A172 (cell line): Measurements from ENCODE around the gene SRGAP2. TPM values are rescaled to one million over a fixed set of nuclear protein-coding genes. Genes with fewer than 3 reads are reported as not detected.
"Not testable (repeated sequence)": the region's sequence is repeated elsewhere in the genome, so short reads cannot be mapped to it uniquely, and the experiment has no call there.

Experiments used
- DNase-seq: peaks from one replicate; pipeline ENCODE4 v3.0.0-alpha.2; 2015; ENCODE audit warnings: low spot score
- total RNA-seq: library from RNA; depleted of rRNA; stranded (reverse); fragments of >200 nt; shearing (Covaris generic); gene quantifications from 2 replicates; pipeline ENCODE4 v1.2.3, GENCODE V29; 2014

Gene SRGAP2
- total RNA-seq, 1 experiment from 2014 or later, result 31.5 TPM

DNA sequence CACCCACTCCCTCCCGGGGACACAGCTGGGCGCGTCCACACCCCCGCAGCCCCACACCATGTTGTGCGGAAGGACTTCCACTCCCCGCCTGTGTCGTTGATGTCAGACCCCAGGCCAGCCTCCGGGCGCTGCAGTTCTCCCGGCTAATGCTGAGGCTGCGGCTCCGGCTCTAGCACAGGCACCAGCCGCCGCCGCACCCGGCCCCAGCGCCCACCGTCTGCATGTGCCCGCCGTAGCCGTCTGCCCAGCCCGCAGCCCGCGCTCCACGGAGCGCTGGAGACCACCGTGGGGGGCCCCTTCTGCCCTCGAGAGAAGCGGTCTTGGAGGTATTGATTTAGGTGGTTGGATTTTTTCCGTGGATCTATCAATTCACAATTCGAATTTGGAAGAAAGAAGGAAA is 2.2 kb downstream of the SRGAP2 start:
- not testable (repeated sequence) for DNase-seq

- not testable (repeated sequence) for DNase-seq
Measured at GRCh38 chr1:206210802-206211201, 7.5 kb downstream of the SRGAP2 start.

- not testable (repeated sequence) for DNase-seq
Measured at GRCh38 chr1:206215600-206216392, 12.5 kb downstream of the SRGAP2 start.

DNA sequence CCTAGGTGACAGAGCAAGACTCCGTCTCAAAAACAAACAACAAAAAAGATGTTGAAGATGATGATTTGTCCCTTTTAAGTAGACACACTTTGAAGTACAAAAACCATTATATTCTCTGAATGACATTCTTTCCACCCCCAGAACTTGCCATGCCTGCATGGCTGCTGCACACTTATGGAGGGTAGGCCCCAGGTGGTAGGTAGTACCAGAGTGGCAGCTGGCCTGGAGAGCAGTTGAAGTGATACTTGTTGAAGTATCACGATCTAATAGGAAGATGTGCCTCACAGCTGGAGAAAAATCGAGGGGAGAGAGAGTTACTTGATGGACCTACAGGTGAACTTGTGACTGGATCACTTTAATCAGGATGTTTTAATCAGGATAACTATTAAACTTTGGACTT is 14.9 kb downstream of the SRGAP2 start:
- not testable (repeated sequence) for DNase-seq

- DNase-seq, result not testable (repeated sequence)
Measured at GRCh38 chr1:206218765-206219164, 15.4 kb downstream of the SRGAP2 start.

DNA sequence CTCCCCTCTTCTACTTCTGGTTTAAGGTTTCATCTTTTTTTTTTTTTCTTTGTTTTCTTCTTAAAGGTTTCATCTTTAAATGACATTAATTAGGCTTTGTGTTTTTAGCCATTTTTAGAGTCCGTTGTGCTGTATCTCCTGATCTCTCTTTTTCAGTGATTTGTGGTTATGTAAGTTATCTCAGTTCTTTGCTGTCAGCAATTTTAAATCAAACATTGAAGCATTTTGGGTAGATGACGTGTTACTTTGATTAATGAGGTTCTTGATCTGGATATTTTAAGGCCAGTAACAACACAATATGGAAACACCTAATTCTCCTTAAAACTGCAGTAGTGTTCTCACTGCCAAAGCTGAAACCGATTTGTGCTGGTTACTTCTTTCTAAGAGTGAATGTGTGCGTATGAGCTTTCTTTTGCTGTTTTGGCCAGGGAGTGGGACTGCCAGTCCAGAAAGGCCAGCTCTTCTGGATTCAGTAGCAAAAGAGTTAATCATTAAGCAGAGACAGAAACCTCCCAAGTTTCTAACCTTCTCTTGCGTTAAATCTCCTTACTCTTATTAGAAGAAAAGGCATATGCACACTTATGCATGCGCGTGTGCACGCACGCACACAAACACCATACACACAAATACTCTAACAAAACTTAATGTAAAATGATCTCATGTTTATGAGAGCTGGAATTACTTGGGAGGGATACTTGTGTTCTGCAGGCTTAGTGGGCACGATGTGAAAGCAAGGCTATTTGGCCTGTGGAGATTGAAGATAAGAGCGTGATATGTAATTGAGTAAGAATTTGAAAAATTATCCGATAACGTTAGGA is 16.4 kb downstream of the SRGAP2 start:
- DNase-seq, result not testable (repeated sequence)

GRCh38 chr1:206220332-206221000 is 17.1 kb downstream of the SRGAP2 start:
- DNase-seq, result peak; percentile 8

DNA sequence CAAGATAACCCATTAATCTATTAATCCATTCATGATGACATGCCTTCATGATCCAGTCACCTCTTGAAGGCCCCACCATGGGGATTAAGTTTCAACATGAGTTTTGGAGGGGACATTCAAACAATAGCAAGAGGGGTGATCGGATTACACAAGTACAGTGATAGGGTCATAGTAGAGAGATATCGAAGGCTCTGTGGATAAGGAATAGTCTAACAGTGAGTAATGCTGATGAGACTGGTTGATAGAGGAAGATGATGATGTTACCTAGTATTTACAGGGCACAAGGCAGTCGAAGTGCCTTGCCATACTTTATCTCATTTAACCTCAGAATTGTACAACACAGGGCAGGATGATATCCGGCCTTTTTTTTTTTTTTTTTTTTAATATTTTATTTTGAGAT is 18.2 kb downstream of the SRGAP2 start:
- DNase-seq, result not testable (repeated sequence)

- peak; percentile 30 for DNase-seq
Measured at GRCh38 chr1:206224190-206224776, 20.9 kb downstream of the SRGAP2 start.

- DNase-seq, result not testable (repeated sequence)
Measured at GRCh38 chr1:206225386-206225785, 22.0 kb downstream of the SRGAP2 start.

DNA sequence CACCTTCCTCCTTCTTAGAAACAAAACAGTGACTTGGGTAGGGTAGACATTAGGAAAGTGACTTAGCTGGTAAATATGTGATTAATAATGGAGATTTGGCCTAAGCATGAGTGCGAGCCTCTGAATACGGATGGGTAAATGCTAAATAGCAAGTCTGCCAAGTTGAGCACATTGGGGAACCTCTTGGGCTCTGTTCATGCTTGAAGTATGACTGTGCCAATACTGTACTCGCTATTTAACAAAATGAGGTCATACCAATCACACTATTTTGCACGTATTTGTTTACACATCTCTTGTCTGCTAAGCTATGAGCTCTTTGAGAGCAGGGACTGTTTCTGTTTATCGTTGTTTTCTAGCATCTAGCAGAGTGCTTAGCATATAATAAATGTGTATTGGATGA is 23.5 kb downstream of the SRGAP2 start:
- not testable (repeated sequence) for DNase-seq

DNA sequence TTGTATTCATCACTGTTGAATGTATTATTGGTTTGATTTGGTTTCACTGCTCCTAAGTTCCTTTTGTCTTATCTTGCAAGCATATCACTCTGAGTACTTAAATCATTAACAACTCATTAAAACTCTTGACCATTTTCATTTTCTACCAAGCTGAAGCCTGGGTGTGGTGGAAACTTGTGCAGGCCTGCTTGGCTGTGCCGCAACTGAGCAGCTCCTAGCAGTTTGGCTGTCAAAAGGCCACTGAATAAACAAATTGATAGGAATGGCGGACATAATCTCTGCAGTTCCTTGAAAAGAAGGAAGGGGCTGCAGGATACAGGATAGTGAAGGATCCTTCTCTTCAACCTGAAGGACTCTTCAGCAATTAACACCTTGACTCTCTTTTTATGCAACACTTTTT is 25.9 kb downstream of the SRGAP2 start:
- not testable (repeated sequence) for DNase-seq

GRCh38 chr1:206231989-206232388 is 28.6 kb downstream of the SRGAP2 start:
- not testable (repeated sequence) for DNase-seq

DNA sequence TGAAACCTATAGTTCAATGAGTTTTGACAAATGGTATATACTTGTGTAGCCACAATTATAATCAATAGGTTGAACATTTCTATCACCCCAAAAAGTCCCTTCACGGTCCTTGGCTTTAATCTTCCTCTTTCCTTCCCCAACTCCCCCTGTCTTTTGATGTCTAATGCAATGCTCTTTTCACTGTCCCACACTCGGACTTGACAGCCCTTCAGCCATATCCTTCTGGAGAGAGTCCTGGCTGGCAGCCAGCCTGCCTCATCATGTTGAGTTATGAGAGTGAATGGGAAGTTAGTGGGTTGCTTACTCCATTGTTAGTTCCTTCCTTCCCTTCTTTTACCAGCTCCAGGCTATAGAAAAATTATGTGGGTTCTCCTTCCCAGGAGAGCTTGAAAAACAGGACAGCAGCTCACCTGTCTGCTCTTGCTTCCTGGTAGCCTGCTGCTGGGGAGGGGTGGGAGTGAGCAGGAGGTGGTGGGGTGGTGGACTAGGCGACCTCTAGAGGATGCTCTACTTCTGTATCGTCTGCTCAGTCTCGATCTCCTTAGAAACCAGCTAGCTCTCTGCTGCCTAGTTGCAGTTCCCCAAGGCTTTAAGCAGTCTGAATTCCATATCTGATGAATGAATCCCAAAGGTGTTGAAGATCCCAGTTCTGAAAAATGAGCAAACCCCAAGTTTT is 29.8 kb downstream of the SRGAP2 start:
- DNase-seq, result not testable (repeated sequence)

DNA sequence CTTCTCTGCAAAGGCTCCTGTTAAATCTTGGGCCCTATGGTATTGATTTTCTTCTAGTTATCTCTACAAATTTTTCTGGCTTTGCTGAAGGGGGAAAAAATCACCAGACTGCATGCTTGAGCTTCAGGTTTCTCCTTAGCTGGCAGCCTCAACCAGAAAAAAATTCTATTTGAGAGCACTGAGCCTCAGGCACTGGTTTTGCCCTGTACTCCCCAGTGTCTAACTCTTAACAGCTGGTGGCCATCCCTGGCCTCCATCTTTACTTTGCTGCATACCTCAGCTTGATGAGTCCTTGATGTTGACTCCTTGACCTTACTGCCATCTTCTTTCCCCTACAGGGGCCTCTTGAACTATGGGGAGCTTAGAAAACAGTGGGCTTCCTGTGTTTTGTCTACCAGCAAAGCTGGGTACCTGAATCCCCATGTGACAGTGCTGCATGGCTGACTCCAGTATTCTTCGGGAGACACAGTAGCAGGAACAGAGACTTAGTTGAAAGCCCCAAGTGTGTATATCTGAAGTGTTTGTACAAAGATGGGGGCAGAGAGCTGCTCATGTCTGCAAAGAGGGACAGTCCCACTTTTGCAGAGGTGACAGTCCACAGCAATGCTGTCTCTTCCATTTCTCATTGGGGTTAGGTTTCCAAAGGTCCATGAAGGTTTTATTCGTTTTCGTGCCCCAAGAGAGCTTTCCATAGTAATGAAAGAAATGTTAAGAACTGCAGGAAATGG is 31.0 kb downstream of the SRGAP2 start:
- DNase-seq, result not testable (repeated sequence)

DNA sequence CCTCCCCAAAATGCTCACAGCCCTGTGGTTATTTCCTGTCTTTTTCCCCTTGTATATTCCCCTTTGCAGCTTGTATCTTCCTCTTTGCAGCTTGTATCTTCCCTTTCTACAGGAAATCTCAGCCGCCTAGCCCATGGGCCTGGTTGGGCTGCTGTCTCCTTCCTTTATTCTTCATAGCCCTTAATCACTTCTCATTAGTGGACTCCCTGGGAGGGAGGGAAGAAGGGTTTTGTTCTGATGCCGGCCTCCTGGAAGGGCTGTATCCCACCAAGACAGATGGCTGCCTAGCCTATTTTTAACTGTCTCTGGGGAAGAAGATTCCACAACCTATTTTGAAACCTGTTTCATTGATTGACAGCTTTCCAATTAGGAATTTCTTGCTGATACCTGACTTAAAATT is 31.8 kb downstream of the SRGAP2 start:
- DNase-seq, result not testable (repeated sequence)

- DNase-seq, result not testable (repeated sequence)
Measured at GRCh38 chr1:206240288-206240687, 36.9 kb downstream of the SRGAP2 start.

DNA sequence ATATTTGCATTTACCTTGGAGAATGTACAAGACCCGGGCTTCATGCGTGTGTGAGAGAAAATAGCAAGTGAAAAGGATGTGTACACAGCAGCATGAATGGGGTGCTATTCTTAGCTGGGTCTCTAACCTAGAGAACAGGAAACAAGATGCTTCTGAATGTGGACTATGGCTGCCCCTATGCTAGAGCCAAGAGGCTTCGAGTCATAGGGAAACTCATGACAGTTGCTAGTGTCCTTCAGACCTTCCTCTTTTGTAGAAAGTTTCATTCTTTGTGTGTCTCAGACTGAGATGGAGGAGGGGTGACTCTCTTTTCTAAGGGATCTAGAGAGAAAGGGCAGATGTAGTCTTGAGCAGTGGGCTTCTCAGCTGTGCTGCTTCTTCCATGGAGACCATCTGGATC is 40.0 kb downstream of the SRGAP2 start:
- DNase-seq, result not testable (repeated sequence)

DNA sequence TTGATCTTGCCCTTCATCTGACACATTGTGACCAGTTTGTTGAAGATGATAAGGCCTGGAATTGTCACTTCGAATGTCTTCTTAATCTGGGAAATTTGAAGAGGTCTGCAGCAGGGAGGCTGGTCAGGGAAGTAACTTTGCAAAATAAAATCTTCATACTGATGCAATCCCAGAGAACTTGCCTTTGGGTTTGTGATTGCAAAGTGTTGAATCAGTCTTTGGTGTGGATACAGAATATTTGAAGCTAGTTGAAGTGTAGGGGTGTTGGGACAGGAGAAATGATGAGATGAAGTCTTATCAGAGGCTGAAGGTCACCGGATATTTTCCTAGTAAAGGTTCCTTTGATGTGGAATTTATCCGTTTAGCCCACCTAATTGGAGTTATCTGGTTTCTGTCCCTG is 42.1 kb downstream of the SRGAP2 start:
- DNase-seq, result not testable (repeated sequence)

- not testable (repeated sequence) for DNase-seq
Measured at GRCh38 chr1:206246129-206246886, 43.0 kb downstream of the SRGAP2 start.
